ENCODE measurements around the gene DNAH11. TPM values are rescaled to one million over a fixed set of nuclear protein-coding genes. Genes with fewer than 3 reads are reported as not detected.

DNAH11 gene
- total RNA-seq, 1 experiment from 2014 or later = 2.0 TPM

DNA sequence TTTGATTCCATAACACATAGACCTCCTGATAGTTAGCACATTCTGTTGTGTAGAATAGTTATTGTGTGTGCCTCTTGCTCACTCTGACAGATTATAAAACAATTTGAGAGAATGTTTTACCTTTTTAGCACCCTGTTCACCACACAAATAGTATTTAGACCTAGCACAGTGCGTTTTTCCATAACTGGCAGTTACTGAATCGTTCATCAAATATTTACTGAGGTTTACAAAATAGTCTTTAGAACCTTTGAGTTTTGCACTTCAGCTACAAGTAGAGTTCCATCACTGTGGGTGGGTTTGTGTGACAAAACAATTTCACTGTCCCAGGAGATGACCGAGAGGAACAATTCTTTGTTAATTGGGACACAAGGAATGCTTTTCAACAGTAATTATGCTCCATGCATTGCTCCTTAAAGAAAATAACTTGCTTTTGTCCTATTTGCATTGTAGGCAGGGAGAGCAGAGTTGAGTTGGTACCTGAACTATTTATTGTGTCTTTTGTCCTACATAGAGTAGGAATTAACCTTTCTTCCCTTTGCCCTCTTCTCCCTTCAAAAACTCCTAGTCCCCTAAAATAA lies 62.3 kb downstream of the DNAH11 start:
- BruUV-seq (replicated peaks) = no TSS peak
- H3K9me3 ChIP-seq = no peaks in the 10 kb centered on the region; the same call in 1 of the 2 replicates
- ChIA-PET CTCF (no interaction called here), POLR2A (no interaction called here)
- H3K36me3 Mint-ChIP-seq (ENCODE audit: insufficient read depth, unreplicated experiment) = no peaks in the 10 kb centered on the region
- H3K36me3 ChIP-seq (ENCODE audit: control insufficient read depth, insufficient read depth, low read length) = no peaks in the 10 kb centered on the region
- no peak overlapping the region for H3K4me3 Mint-ChIP-seq (ENCODE audit: unreplicated experiment)
- H3K9me3 Mint-ChIP-seq (ENCODE audit: unreplicated experiment) = peaks cover 1% of the 10 kb centered on the region
- H3K27ac Mint-ChIP-seq (ENCODE audit: unreplicated experiment) = no peak overlapping the region
- TF ChIP-seq, protein P1, sequence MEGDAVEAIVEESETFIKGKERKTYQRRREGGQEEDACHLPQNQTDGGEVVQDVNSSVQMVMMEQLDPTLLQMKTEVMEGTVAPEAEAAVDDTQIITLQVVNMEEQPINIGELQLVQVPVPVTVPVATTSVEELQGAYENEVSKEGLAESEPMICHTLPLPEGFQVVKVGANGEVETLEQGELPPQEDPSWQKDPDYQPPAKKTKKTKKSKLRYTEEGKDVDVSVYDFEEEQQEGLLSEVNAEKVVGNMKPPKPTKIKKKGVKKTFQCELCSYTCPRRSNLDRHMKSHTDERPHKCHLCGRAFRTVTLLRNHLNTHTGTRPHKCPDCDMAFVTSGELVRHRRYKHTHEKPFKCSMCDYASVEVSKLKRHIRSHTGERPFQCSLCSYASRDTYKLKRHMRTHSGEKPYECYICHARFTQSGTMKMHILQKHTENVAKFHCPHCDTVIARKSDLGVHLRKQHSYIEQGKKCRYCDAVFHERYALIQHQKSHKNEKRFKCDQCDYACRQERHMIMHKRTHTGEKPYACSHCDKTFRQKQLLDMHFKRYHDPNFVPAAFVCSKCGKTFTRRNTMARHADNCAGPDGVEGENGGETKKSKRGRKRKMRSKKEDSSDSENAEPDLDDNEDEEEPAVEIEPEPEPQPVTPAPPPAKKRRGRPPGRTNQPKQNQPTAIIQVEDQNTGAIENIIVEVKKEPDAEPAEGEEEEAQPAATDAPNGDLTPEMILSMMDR (IDR thresholded peaks at IDR 0.05; ENCODE audit: insufficient read depth in 1 of 2, low read depth in 1 of 2, low read length in 1 of 2, severe bottlenecking in 1 of 2, unreplicated experiment in 1 of 2) = no peak
- no peak overlapping the region for H3K4me3 ChIP-seq (ENCODE audit: low read depth, low read length)
- H3K27me3 Mint-ChIP-seq (ENCODE audit: insufficient read depth, unreplicated experiment) = no peaks in the 10 kb centered on the region
- peaks cover 8% of the 10 kb centered on the region for H3K4me1 Mint-ChIP-seq (ENCODE audit: low read depth, unreplicated experiment)
- intact Hi-C loops (cut with micrococcal nuclease; ENCODE audit: unreplicated experiment) = no loop called here
- no peaks in the 10 kb centered on the region for H3K27me3 ChIP-seq (replicated peaks; ENCODE audit: control insufficient read depth, insufficient read depth, low read length)
- H3K4me1 ChIP-seq = no peaks in the 10 kb centered on the region; the same call in 1 of the 2 replicates
- no peak for DNase-seq

DNA sequence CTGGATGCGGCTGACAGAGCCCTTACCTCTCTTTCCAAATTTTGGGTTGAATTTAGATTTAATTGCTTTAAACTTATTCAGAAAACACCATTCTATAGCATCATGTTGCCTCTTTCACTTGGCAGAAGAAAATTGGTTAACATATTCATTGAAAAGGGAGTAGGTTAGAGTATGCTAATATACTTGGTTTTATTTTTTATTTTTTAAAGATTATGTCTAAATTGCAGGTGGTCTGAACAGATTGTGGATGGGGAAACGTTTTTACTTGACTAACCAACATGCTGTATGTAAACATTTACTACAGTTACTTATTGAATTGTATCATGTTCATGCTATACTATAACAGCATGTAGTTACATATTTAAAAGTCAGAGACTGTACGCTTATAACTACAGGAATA lies 65.6 kb downstream of the DNAH11 start:
- ChIA-PET POLR2A (no interaction called here), CTCF (no interaction called here)
- no peaks in the 10 kb centered on the region for H3K36me3 Mint-ChIP-seq (ENCODE audit: insufficient read depth, unreplicated experiment)
- Histone ChIP-seq H3K4me3 (ENCODE audit: low read depth, low read length) (no peak overlapping the region), H3K27me3 (replicated peaks; ENCODE audit: control insufficient read depth, insufficient read depth, low read length) (no peaks in the 10 kb centered on the region), H3K36me3 (ENCODE audit: control insufficient read depth, insufficient read depth, low read length) (no peaks in the 10 kb centered on the region), H3K4me1 (peaks cover 17% of the 10 kb centered on the region), H3K9me3 (no peaks in the 10 kb centered on the region; the same call in 1 of the 2 replicates)
- TF ChIP-seq, protein P1 (IDR thresholded peaks at IDR 0.05; ENCODE audit: insufficient read depth in 1 of 2, low read depth in 1 of 2, low read length in 1 of 2, severe bottlenecking in 1 of 2, unreplicated experiment in 1 of 2) = no peak
- H3K9me3 Mint-ChIP-seq (ENCODE audit: unreplicated experiment) = peaks cover 11% of the 10 kb centered on the region
- H3K27me3 Mint-ChIP-seq (ENCODE audit: insufficient read depth, unreplicated experiment) = no peaks in the 10 kb centered on the region
- no peak overlapping the region for H3K27ac Mint-ChIP-seq (ENCODE audit: unreplicated experiment)
- H3K4me1 Mint-ChIP-seq (ENCODE audit: low read depth, unreplicated experiment) = peaks cover 18% of the 10 kb centered on the region
- no TSS peak for BruUV-seq (replicated peaks)
- DNase-seq = no peak
- intact Hi-C loops (cut with micrococcal nuclease; ENCODE audit: unreplicated experiment) = no loop called here
- no peak overlapping the region for H3K4me3 Mint-ChIP-seq (ENCODE audit: unreplicated experiment)

DNA sequence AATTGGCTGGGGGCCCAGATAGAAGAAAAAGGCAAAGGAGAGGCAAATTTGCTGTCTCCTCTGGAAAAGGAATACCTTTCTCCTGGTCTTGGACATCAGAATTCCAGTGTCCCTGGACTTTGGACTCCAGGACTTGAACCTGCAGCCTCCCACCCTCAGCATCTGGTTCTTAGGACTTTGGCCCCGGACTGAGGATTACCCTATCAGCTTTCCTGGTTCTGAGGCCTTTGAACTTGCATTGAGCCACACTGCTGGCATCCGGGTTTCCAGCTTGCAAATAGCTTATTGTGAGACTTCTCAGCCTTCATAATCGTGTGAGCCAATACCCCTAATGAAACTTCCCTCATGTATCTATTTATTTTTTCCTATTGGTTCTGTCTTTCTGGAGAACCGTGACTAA lies 68.3 kb downstream of the DNAH11 start:
- Histone ChIP-seq H3K4me1 (peaks cover 23% of the 10 kb centered on the region), H3K27me3 (replicated peaks; ENCODE audit: control insufficient read depth, insufficient read depth, low read length) (no peaks in the 10 kb centered on the region), H3K36me3 (ENCODE audit: control insufficient read depth, insufficient read depth, low read length) (no peaks in the 10 kb centered on the region), H3K4me3 (ENCODE audit: low read depth, low read length) (no peak overlapping the region), H3K9me3 (no peaks in the 10 kb centered on the region; the same call in 1 of the 2 replicates)
- TF ChIP-seq, protein P1 (IDR thresholded peaks at IDR 0.05; ENCODE audit: insufficient read depth in 1 of 2, low read depth in 1 of 2, low read length in 1 of 2, severe bottlenecking in 1 of 2, unreplicated experiment in 1 of 2) = no peak
- Mint-ChIP-seq H3K4me3 (ENCODE audit: unreplicated experiment) (peak overlapping the region; percentile 12), H3K9me3 (ENCODE audit: unreplicated experiment) (peaks cover 11% of the 10 kb centered on the region), H3K27me3 (ENCODE audit: insufficient read depth, unreplicated experiment) (no peaks in the 10 kb centered on the region), H3K27ac (ENCODE audit: unreplicated experiment) (peak overlapping the region; percentile 8), H3K4me1 (ENCODE audit: low read depth, unreplicated experiment) (peaks cover 11% of the 10 kb centered on the region), H3K36me3 (ENCODE audit: insufficient read depth, unreplicated experiment) (no peaks in the 10 kb centered on the region)
- peak; percentile 35 to 54 for DNase-seq
- POLR2A ChIA-PET = no interaction called here
- intact Hi-C loops (cut with micrococcal nuclease; ENCODE audit: unreplicated experiment) = no loop called here
- BruUV-seq (replicated peaks) = no TSS peak
- CTCF ChIA-PET = no interaction called here

Data from Caco-2 (cell line).